Measurements from ENCODE around the gene IBA57.

DNA sequence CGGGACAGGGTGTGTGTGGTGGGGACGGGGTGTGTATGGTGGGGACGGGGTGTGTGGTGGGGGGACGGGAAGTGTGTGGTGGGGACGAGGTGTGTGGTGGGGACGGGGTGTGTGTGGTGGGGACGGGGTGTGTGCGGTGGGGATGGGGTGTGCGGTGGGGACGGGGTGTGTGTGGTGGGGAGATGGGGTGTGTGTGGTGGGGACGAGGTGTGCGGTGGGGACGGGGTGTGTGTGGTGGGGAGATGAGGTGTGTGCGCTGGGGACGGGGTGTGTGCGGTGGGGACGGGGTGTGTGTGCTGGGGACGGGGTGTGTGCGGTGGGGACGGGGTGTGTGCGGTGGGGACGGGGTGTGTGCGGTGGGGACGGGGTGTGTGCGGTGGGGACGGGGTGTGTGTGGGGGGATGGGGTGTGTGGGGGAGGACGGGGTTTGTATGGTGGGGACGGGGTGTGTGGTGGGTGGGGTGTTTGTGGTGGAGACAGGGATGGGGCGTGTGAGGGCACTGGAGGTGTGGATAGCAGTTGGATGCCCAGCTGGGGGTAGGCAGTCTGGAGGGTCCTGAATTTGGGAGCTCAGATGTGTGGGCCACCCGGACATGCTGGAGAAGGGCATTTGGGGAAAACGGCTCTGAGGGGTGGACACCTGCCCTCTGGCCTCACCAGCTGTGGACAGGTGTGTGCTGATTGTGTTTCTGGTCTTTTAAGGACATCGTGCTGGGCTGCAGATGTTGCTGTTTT is 16.9 kb downstream of the IBA57 start:
- TF ChIP-seq, protein P1, sequence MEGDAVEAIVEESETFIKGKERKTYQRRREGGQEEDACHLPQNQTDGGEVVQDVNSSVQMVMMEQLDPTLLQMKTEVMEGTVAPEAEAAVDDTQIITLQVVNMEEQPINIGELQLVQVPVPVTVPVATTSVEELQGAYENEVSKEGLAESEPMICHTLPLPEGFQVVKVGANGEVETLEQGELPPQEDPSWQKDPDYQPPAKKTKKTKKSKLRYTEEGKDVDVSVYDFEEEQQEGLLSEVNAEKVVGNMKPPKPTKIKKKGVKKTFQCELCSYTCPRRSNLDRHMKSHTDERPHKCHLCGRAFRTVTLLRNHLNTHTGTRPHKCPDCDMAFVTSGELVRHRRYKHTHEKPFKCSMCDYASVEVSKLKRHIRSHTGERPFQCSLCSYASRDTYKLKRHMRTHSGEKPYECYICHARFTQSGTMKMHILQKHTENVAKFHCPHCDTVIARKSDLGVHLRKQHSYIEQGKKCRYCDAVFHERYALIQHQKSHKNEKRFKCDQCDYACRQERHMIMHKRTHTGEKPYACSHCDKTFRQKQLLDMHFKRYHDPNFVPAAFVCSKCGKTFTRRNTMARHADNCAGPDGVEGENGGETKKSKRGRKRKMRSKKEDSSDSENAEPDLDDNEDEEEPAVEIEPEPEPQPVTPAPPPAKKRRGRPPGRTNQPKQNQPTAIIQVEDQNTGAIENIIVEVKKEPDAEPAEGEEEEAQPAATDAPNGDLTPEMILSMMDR (IDR thresholded peaks at IDR 0.05 in 4 of 5, conservative IDR thresholded peaks at IDR 0.05 in 1 of 5), result no peak
- no peak for TF ChIP-seq POLR2A (IDR thresholded peaks at IDR 0.05)
